Activated CD4-positive, alpha-beta T cell treated with anti-CD3 and anti-CD28 coated beads, Interleukin-2, amount 10 ng/mL, durations not matched to agents 7 days and 5 days (primary cell): Measurements from ENCODE around the gene MEGF6. TPM values are rescaled to one million over a fixed set of nuclear protein-coding genes. Genes with fewer than 3 reads are reported as not detected.

ENCODE experiments used
- CTCF ChIA-PET: fragments of 350-600 bp; sonication (Branson Sonifier 250); formaldehyde crosslinking; loops from one replicate; lab custom pipeline; 2021; ENCODE audit warnings: antibody characterized with exemption; lab: Charles Lee
- POLR2A ChIA-PET: fragments of 350-600 bp; sonication (Branson Sonifier 250); formaldehyde crosslinking; loops from one replicate; lab custom pipeline; 2021; ENCODE audit warnings: antibody characterized with exemption; lab: Charles Lee
- DNase-seq: peaks from one replicate; pipeline ENCODE4 v3.0.0-alpha.2; 2020
- H3K27ac Mint-ChIP-seq: one replicate; pipeline ENCODE4 v1.8.0; 2021; ENCODE audit warnings: mild to moderate bottlenecking, moderate library complexity, mixed read lengths
- H3K27me3 Mint-ChIP-seq: one replicate; pipeline ENCODE4 v1.8.0; 2021; ENCODE audit warnings: mixed read lengths
- H3K36me3 Mint-ChIP-seq: one replicate; pipeline ENCODE4 v1.8.0; 2021; ENCODE audit warnings: low read depth, mixed read lengths
- H3K4me1 Mint-ChIP-seq: one replicate; pipeline ENCODE4 v1.8.0; 2021; ENCODE audit warnings: mixed read lengths
- H3K4me3 Mint-ChIP-seq: one replicate; pipeline ENCODE4 v1.8.0; 2021; ENCODE audit warnings: mild to moderate bottlenecking, moderate library complexity, mixed read lengths
- H3K9me3 Mint-ChIP-seq: one replicate; pipeline ENCODE4 v1.8.0; 2021; ENCODE audit warnings: mixed read lengths
- total RNA-seq, 2 experiments: library from RNA; stranded (reverse); gene quantifications; one replicate each; pipeline ENCODE4 v1.2.3, GENCODE V29; 2021

MEGF6 gene
- total RNA-seq, 2 experiments from 2014 or later, result 20.7 to 26.6 TPM

- Mint-ChIP-seq H3K27ac (no peak overlapping the region), H3K4me3 (no peak overlapping the region), H3K27me3 (no peaks in the 10 kb centered on the region), H3K9me3 (no peaks in the 10 kb centered on the region), H3K36me3 (no peaks in the 10 kb centered on the region), H3K4me1 (no peaks in the 10 kb centered on the region)
- POLR2A ChIA-PET, result no interaction called here
- CTCF ChIA-PET, result interaction anchor here (0.9 to 1.5 kb wide), 2 partner anchors 14 to 55 kb away, joined by 3 read pairs; no protein-coding TSS in a partner anchor
- no peak for DNase-seq
Observed at GRCh38 chr1:3563610-3564009, 47.7 kb downstream of the MEGF6 start.

GRCh38 chr1:3563125-3563524, 48.2 kb downstream of the MEGF6 start:
- ChIA-PET POLR2A (no interaction called here), CTCF (no interaction called here)
- Mint-ChIP-seq H3K4me1 (no peaks in the 10 kb centered on the region), H3K4me3 (no peak overlapping the region), H3K27me3 (no peaks in the 10 kb centered on the region), H3K36me3 (no peaks in the 10 kb centered on the region), H3K9me3 (no peaks in the 10 kb centered on the region), H3K27ac (no peak overlapping the region)
- no peak for DNase-seq

DNA sequence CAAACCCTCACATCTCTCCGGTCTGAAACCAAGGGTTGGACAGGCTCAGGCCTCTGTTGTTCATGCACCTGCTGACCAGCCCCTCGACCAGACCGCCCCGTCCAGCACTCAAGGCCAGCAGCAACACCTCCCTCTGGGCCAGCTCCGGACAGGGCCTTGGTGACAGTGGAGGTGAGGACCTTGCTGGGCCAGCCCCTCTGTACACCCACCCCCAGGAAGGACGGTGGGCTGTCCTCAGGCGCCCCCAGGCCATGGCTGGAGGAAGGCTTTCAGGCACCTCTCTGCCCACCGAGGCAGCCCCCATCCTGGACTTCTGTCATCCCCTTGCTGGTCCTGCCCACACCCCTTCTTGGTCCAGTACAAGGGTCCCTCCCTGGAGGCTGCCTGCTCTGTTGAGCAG, 48.6 kb downstream of the MEGF6 start:
- Mint-ChIP-seq H3K4me1 (no peaks in the 10 kb centered on the region), H3K27ac (no peak overlapping the region), H3K9me3 (no peaks in the 10 kb centered on the region), H3K4me3 (no peak overlapping the region), H3K27me3 (no peaks in the 10 kb centered on the region), H3K36me3 (no peaks in the 10 kb centered on the region)
- DNase-seq, result no peak
- ChIA-PET CTCF (no interaction called here), POLR2A (no interaction called here)

DNA sequence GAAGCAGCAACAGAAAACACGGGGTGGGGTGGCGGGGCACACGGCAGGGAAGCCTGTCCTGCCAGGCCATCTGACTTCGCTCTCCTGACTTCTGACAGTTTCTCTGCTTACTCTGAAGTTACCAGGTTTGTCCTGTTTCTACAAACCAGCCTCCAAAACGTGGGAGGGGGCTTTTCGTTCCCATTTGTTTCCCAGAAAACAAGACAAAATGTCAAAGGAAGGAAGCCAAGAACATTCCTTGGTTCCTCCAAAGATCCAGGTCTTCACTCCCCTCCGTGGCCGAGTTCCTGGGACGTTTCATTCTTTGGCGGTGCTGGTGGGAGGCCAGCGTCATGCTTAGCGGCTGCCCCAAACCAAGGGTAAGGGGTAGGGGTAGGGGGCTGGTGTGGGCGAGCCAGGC, 49.6 kb downstream of the MEGF6 start:
- ChIA-PET CTCF (no interaction called here), POLR2A (no interaction called here)
- H3K4me1 Mint-ChIP-seq, result no peaks in the 10 kb centered on the region
- DNase-seq, result no peak
- H3K27ac Mint-ChIP-seq, result no peak overlapping the region
- H3K27me3 Mint-ChIP-seq, result no peaks in the 10 kb centered on the region
- H3K4me3 Mint-ChIP-seq, result no peak overlapping the region
- no peaks in the 10 kb centered on the region for H3K36me3 Mint-ChIP-seq
- H3K9me3 Mint-ChIP-seq, result no peaks in the 10 kb centered on the region

DNA sequence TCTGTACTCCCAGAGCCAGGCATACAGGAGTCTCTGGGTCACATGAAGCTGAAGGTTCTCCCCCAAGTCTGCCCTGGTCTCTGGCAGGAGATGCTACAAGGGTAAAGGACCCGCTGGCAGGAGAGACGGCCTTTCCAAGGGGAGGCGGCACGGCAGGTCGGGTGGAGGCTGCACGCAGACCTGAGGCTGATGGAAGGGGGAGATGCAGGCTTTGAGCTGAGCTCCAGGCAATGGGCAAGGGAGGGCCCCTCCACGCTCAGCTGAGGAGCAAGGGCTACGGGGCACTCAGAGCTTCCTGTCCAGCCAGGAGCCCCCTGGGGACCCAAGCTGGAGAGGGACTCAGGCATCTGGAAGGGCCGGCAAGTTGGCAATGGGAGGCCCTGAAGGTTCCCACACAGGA, 50.3 kb downstream of the MEGF6 start:
- no peak overlapping the region for H3K27ac Mint-ChIP-seq
- no peaks in the 10 kb centered on the region for H3K36me3 Mint-ChIP-seq
- no peaks in the 10 kb centered on the region for H3K9me3 Mint-ChIP-seq
- H3K4me1 Mint-ChIP-seq, result no peaks in the 10 kb centered on the region
- ChIA-PET POLR2A (no interaction called here), CTCF (no interaction called here)
- no peak for DNase-seq
- H3K27me3 Mint-ChIP-seq, result no peaks in the 10 kb centered on the region
- no peak overlapping the region for H3K4me3 Mint-ChIP-seq

- no peak for DNase-seq
- no peak overlapping the region for H3K27ac Mint-ChIP-seq
- POLR2A ChIA-PET, result no interaction called here
- no peaks in the 10 kb centered on the region for H3K9me3 Mint-ChIP-seq
- CTCF ChIA-PET, result no interaction called here
- H3K27me3 Mint-ChIP-seq, result no peaks in the 10 kb centered on the region
- H3K36me3 Mint-ChIP-seq, result no peaks in the 10 kb centered on the region
- H3K4me3 Mint-ChIP-seq, result no peak overlapping the region
- no peaks in the 10 kb centered on the region for H3K4me1 Mint-ChIP-seq
Observed at GRCh38 chr1:3560251-3560871, 50.9 kb downstream of the MEGF6 start.

DNA sequence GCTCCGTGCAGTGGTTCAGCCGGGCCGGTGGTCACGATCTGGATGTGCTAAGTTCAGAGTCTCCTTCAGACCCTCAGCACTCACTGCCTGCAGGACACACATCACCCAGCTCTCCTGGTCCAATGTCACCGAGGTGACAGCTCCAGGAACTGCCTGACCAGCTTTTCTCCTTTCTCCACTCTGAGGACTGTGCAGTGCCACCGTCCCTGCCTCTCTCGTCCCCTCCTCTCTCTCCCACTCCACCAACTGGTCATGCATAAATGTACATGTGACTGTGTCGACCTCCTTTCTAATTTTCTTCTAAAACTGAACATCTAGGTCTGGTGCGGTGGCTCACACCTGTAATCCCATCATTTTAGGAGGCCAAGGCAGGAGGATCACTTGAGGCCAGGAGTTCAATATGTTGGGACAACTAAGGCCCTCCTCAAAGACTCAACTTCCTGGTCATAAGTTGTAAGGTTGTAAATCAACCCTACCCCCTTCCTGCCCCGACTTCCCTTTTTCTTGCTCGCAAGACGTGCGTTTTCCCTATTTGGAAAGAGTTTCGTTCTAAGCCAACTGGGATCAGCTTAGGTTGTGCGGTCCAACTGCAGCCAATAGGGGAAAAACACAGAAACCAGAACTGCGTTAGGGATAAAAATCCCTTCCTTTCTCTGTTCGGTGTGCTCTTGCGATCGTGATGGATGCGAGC, 53.1 kb downstream of the MEGF6 start:
- no peaks in the 10 kb centered on the region for H3K9me3 Mint-ChIP-seq
- H3K27ac Mint-ChIP-seq, result no peak overlapping the region
- no peaks in the 10 kb centered on the region for H3K4me1 Mint-ChIP-seq
- no peaks in the 10 kb centered on the region for H3K36me3 Mint-ChIP-seq
- POLR2A ChIA-PET, result no interaction called here
- no peaks in the 10 kb centered on the region for H3K27me3 Mint-ChIP-seq
- CTCF ChIA-PET, result interaction anchor here (1.2 kb wide), 1 partner anchor 61 kb away, joined by 4 read pairs; no protein-coding TSS in a partner anchor
- no peak for DNase-seq
- H3K4me3 Mint-ChIP-seq, result no peak overlapping the region

DNA sequence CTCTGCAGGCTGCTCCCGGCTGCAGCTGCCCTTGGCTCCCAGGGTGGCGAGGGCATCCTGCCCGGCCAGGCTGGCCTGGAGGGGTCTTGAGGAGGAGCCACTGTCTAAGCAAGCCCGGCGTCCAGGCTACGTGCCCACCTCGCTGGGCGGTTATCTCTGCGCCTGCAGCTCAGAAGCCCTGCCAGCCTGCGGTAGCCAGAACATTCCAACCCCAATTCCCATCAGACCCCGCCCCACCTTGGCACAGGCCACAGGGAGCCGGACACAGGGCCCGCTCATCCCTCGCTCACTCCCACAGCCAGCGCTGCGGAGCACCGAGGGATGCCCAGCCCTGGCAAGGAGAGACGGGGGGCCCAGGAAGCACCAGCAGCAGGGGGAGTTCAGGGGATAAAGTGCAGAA, 53.9 kb downstream of the MEGF6 start:
- H3K27ac Mint-ChIP-seq, result no peak overlapping the region
- POLR2A ChIA-PET, result no interaction called here
- H3K27me3 Mint-ChIP-seq, result no peaks in the 10 kb centered on the region
- no peaks in the 10 kb centered on the region for H3K36me3 Mint-ChIP-seq
- H3K4me3 Mint-ChIP-seq, result no peak overlapping the region
- no peaks in the 10 kb centered on the region for H3K9me3 Mint-ChIP-seq
- no peak for DNase-seq
- no peaks in the 10 kb centered on the region for H3K4me1 Mint-ChIP-seq
- CTCF ChIA-PET, result no interaction called here

DNA sequence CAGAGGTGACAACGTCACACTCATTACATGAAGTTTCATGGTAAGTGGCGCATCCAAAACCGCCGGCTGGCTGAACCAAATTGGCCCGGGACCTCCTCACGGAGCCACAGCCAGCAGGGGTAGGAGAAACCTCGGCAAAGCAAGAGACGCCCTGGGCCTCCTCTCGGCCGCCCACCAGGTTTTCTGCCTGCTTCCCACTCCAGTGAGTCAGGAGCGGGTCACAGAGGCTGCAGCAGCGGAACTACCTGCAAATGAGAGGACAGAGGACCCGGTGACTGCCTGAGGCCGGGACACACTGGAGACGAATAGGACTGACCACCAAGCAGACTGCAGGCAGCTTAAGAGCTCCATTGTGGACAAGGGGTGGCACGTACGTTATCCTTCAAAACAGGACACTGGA, 55.0 kb downstream of the MEGF6 start:
- no peak overlapping the region for H3K27ac Mint-ChIP-seq
- POLR2A ChIA-PET, result no interaction called here
- DNase-seq, result no peak
- no peak overlapping the region for H3K4me3 Mint-ChIP-seq
- no peaks in the 10 kb centered on the region for H3K4me1 Mint-ChIP-seq
- H3K27me3 Mint-ChIP-seq, result no peaks in the 10 kb centered on the region
- no peaks in the 10 kb centered on the region for H3K36me3 Mint-ChIP-seq
- CTCF ChIA-PET, result no interaction called here
- H3K9me3 Mint-ChIP-seq, result no peaks in the 10 kb centered on the region

GRCh38 chr1:3555131-3555920, 56.0 kb downstream of the MEGF6 start:
- CTCF ChIA-PET, result no interaction called here
- Mint-ChIP-seq H3K36me3 (no peaks in the 10 kb centered on the region), H3K4me3 (no peak overlapping the region), H3K27ac (no peak overlapping the region), H3K9me3 (no peaks in the 10 kb centered on the region), H3K4me1 (no peaks in the 10 kb centered on the region), H3K27me3 (no peaks in the 10 kb centered on the region)
- POLR2A ChIA-PET, result no interaction called here
- no peak for DNase-seq

GRCh38 chr1:3553940-3554223, 57.4 kb downstream of the MEGF6 start:
- H3K9me3 Mint-ChIP-seq, result no peaks in the 10 kb centered on the region
- ChIA-PET CTCF (no interaction called here), POLR2A (no interaction called here)
- no peak for DNase-seq
- H3K27me3 Mint-ChIP-seq, result no peaks in the 10 kb centered on the region
- H3K27ac Mint-ChIP-seq, result no peak overlapping the region
- H3K4me3 Mint-ChIP-seq, result no peak overlapping the region
- H3K4me1 Mint-ChIP-seq, result no peaks in the 10 kb centered on the region
- H3K36me3 Mint-ChIP-seq, result no peaks in the 10 kb centered on the region

GRCh38 chr1:3553166-3553939, 58.0 kb downstream of the MEGF6 start:
- Mint-ChIP-seq H3K36me3 (no peaks in the 10 kb centered on the region), H3K27me3 (no peaks in the 10 kb centered on the region), H3K4me3 (no peak overlapping the region), H3K27ac (no peak overlapping the region), H3K9me3 (no peaks in the 10 kb centered on the region), H3K4me1 (no peaks in the 10 kb centered on the region)
- DNase-seq, result no peak
- POLR2A ChIA-PET, result no interaction called here
- CTCF ChIA-PET, result interaction anchor here (1.3 kb wide), 1 partner anchor 12 kb away, joined by 5 read pairs; no protein-coding TSS in a partner anchor

DNA sequence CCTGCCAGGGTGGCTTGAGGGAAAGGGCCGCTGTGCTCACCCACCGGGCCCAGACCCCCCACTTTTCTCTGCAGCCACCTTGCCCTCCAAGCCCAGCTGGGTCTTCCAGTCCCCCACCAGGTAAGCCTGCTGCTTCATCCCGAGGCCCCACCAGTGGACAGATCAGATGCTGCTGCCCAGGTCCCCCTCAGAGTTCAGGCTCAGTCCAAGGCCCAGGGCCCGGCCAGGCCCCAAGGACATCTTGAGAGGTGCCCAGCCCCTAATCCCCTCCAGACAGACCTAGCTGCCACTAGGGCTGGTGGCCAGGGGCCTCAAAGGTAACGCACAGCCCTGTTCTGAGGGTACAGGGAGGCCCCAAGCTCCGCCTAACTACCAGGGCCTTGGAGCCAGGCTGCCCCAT, 58.6 kb downstream of the MEGF6 start:
- ChIA-PET POLR2A (no interaction called here), CTCF (interaction anchor here (1.3 kb wide), 1 partner anchor 12 kb away, joined by 5 read pairs; no protein-coding TSS in a partner anchor)
- Mint-ChIP-seq H3K9me3 (no peaks in the 10 kb centered on the region), H3K4me1 (no peaks in the 10 kb centered on the region), H3K27ac (no peak overlapping the region), H3K36me3 (no peaks in the 10 kb centered on the region), H3K4me3 (no peak overlapping the region), H3K27me3 (no peaks in the 10 kb centered on the region)
- DNase-seq, result no peak
